PFSK-1 (cell line): ENCODE data around the gene INTS11.

Experiments
- FOXP2 ChIP-seq: optimal IDR thresholded peaks from 2 replicates; pipeline ENCODE3; 2011; ENCODE audit warnings: borderline replicate concordance, control low read depth, inconsistent platforms; ENCODE audit not compliant: insufficient read depth; ENCODE audit errors: extremely low read length, extremely low read depth
- POLR2AphosphoS5 ChIP-seq: IDR thresholded peaks from 2 replicates; pipeline ENCODE4 v1.6.1; 2012; ENCODE audit warnings: low read depth, mild to moderate bottlenecking, control low read depth, low read length, moderate library complexity
- TAF1 ChIP-seq: IDR thresholded peaks from 2 replicates; pipeline ENCODE4 v1.6.1; 2012; ENCODE audit warnings: low read length, control low read depth, borderline replicate concordance; ENCODE audit not compliant: insufficient read depth

GRCh38 chr1:1299686-1300351 is 24.6 kb downstream of the INTS11 start:
- no peak for TF ChIP-seq POLR2AphosphoS5
- no peak for TF ChIP-seq FOXP2
- no peak for TF ChIP-seq TAF1
